ENCODE results near the gene NFX1. TPM values are rescaled to one million over a fixed set of nuclear protein-coding genes. Genes with fewer than 3 reads are reported as not detected.
"Not testable (repeated sequence)": the region's sequence is repeated elsewhere in the genome, so short reads cannot be mapped to it uniquely, and the experiment has no call there.

Gene NFX1
- total RNA-seq, 2 donors from 2014 or later = 32.0 to 56.5 TPM

DNA sequence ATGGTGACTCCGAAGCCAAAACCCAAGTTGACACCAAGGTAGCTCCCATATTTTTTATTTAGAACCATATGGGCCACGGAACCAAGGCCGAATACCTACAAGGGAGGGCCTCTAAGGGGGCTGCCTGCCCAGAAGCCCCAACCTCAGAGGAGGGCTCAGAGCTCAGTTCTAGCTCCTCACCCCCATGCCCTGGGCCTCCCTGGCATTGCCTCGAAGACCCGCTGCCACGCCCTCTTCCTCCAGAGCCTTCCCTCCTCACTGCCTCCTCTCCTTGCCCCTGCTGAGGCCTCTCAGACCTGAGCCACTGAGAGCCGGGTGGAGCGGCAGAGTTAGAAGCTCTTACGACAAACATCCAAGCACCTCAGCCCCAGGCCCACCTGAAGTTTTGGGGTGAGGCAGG, 96.7 kb downstream of the NFX1 start:
- not testable (repeated sequence) for H3K4me3 Mint-ChIP-seq; H3K9me3 Mint-ChIP-seq; ATAC-seq (replicated peaks); H3K4me1 Mint-ChIP-seq; H3K27ac Mint-ChIP-seq; H3K27me3 Mint-ChIP-seq; H3K36me3 Mint-ChIP-seq (ENCODE audit: low read depth)

DNA sequence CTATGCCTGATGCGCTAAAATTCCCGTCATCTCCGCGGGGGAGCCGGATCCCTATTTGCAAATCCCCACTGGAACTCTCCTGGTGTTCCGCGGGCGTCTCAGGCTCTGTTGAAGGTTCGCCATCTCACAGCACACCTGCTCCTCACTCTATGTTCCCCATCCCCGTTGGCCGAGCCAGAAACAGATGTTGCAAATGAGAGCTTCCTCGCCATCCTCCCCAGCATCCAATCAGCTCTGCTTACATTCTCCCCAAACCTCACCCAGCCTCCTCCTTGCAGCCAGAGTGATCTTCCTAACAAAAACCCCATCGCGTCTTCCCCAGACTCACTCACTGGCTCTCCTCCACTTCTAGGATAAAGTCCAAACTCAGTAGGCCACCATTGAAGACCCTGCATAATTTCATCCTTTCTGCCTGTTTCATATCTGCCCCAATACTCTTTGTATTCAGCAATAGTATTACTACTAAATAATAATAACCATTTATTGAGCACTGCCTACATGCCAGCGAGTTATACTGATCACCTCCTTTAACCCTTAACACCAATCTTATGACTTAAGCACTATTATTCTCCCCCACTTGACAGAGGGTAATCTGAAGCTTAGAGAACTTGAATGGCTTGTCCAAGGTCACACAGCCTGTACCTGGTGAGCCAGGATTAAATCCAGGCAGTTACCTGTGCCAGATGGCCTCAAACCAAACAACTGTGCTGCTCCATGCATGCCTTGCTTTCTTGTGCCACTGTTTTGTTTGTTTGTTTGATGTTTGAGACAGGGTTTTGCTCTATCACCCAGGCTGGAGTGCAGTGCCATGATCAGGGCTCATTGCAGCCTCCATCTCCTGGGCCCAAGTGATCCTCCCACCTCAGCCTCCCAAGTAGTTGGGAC, 98.0 kb downstream of the NFX1 start:
- Mint-ChIP-seq H3K27me3 (peaks cover 4% of the 10 kb centered on the region), H3K4me3 (no peak overlapping the region), H3K9me3 (no peaks in the 10 kb centered on the region), H3K4me1 (no peaks in the 10 kb centered on the region), H3K36me3 (ENCODE audit: low read depth) (no peaks in the 10 kb centered on the region), H3K27ac (no peak overlapping the region)
- no peak for ATAC-seq (replicated peaks)

DNA sequence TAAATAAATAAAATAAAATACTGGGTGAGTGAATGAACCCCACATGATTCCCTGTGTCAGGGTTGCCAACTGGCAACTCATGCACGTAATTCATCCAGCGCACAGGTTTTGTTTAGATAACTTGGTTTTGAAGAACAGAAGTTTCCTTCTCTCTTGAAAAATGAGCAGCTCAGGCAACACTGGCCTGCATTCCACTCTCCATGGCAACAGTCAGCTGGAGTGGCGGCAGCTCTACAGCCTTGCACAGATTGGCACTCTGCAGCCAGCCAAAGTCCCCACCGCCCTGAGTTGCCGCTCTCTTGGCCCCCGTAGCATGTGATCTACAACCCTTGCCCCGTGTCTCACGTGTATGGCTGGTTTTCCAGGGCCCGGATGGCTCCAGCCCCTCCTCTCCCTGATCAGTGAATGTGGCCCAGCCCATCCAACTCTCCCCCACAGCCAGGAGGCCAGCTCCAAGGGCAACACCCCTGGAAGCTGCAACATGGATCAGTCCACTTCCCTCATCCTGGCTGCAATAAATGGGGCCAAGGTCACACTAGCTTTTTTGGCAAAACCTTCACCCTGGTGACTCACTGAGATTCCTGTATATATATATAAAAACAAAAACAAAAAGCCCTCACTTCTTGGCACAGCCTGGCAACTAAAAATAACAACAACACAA, 100.9 kb downstream of the NFX1 start:
- not testable (repeated sequence) for H3K27me3 Mint-ChIP-seq; ATAC-seq (replicated peaks); H3K27ac Mint-ChIP-seq; H3K4me3 Mint-ChIP-seq; H3K9me3 Mint-ChIP-seq; H3K36me3 Mint-ChIP-seq (ENCODE audit: low read depth); H3K4me1 Mint-ChIP-seq

DNA sequence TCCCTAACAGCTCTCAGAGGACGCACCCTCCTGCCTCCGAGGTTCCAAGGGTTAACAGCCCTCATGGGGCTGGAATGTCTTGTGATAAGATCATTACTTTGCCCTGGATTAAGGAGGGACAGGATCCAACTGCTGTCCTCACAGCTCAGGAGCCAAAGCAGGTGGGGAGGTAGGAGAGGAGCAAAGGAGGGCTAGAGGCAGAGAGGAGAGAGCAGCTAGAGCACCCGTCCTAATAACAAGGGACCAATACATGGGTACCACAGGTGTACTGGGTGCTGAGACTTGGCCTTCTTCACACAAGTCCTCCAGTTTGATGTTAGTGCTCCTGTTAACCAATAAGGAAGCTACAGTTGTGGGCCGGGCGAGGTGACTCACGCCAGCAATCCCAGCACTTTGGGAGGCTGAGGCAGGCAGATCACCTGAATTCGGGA, 102.3 kb downstream of the NFX1 start:
- not testable (repeated sequence) for ATAC-seq (replicated peaks); H3K27me3 Mint-ChIP-seq; H3K4me1 Mint-ChIP-seq; H3K4me3 Mint-ChIP-seq; H3K36me3 Mint-ChIP-seq (ENCODE audit: low read depth); H3K27ac Mint-ChIP-seq; H3K9me3 Mint-ChIP-seq

DNA sequence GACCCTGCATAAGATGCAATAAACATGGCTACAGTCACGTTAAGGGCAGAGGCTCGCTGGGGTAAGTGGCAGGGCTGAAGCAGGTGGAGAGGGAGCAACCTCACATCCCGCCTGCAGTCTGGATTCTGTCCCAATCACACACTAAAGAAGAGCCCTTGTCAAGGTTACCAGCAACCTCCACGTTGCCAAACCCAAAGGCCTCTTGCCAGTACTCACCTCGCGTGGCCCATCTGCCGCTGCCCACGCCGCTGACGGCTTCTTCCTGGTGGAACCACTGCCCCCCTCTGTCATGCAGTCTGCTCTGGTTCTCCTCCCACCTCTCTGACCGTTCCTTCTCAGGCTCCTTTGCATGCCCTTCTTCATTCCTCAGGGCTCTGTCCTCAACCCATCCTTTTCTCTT, 103.3 kb downstream of the NFX1 start:
- Mint-ChIP-seq H3K4me3 (no peak overlapping the region), H3K27ac (no peak overlapping the region), H3K9me3 (no peaks in the 10 kb centered on the region)

DNA sequence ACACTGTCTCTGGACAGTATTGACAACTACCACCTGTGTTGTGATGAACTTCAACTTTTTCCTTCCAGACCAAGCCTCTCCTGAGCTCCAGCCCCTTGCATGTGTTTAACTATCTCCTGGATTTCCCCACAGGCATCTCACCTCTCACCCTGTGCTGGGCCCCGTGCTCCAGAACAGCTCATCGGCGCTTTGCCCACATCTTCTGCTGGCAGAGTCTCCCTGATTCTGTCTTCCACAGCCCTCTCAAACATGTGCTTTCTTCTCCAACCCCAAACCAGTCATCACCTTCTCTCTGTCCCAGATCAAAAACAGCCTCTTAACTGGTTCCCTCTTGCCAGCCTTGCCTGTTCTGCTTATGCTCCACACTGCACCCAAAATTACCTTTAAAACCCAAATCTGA, 103.7 kb downstream of the NFX1 start:
- H3K9me3 Mint-ChIP-seq; ATAC-seq (replicated peaks); H3K4me1 Mint-ChIP-seq; H3K27me3 Mint-ChIP-seq; H3K36me3 Mint-ChIP-seq (ENCODE audit: low read depth); H3K27ac Mint-ChIP-seq; H3K4me3 Mint-ChIP-seq: not testable (repeated sequence)

More for the DNA sequence above, 103.3 kb downstream of the NFX1 start:
- no peaks in the 10 kb centered on the region for H3K27me3 Mint-ChIP-seq
- H3K36me3 Mint-ChIP-seq (ENCODE audit: low read depth) = no peaks in the 10 kb centered on the region
- H3K4me1 Mint-ChIP-seq = peaks cover 4% of the 10 kb centered on the region
- ATAC-seq (replicated peaks) = no peak

DNA sequence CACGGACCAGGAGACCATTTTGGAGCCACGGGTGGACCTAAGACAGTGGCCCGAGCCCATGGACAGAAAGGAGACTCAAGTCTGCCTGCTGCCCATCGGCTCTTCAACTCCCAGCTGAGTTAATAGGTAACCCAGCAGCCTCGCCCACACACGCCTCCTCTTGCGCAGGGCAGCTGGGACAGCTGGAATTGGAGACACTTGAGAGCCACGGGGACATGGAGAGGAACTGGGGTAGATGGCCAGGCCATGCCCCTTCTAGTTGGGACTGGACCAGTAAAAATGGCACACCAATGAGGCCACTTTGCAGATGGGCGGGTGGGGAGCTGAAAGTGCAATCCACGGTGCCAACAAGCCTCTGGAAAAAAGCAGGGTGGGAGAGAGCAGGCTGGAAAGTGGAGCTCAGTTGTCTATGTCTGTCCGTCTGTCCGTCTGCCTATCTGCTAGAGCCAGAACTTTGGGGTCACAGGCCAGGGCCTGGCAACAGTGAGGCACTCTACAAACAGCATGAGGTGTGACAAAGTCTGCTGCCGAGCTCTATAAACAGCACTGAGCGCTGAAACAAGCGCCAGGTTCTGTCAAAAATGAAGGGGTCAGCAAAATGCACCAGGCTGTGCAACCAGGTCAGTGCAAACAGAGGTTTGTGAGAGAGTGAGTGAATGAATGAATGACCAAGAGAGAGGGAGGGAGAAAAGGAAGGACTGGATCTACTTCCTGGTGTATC, 105.0 kb downstream of the NFX1 start:
- peak overlapping the region; percentile 45 for H3K27ac Mint-ChIP-seq

DNA sequence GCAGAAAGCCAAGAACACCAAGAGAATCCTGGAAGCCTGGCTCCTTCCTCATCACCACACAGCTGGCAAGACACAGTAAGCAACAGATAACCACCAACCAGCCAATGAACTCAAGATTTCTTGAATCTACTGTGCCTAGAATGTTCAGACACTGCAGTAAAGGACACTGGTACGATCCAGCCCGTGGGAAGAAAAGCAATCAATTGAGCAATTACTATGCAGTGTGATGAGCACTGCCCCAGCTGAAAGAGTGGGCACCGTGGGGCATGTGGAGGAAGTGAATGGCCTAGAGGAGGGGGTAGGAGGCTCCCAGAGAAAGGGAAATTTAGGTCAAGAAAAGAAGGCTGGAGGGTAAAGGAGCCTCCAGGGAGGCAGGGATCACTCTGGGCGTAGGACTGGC, 107.5 kb downstream of the NFX1 start:
- not testable (repeated sequence) for H3K4me1 Mint-ChIP-seq; H3K36me3 Mint-ChIP-seq (ENCODE audit: low read depth); H3K9me3 Mint-ChIP-seq; H3K27ac Mint-ChIP-seq; H3K27me3 Mint-ChIP-seq; H3K4me3 Mint-ChIP-seq; ATAC-seq (replicated peaks)

More for the DNA sequence above, 105.0 kb downstream of the NFX1 start:
- not testable (repeated sequence) for H3K27me3 Mint-ChIP-seq; H3K36me3 Mint-ChIP-seq (ENCODE audit: low read depth); H3K4me1 Mint-ChIP-seq; H3K4me3 Mint-ChIP-seq; ATAC-seq (replicated peaks); H3K9me3 Mint-ChIP-seq

DNA sequence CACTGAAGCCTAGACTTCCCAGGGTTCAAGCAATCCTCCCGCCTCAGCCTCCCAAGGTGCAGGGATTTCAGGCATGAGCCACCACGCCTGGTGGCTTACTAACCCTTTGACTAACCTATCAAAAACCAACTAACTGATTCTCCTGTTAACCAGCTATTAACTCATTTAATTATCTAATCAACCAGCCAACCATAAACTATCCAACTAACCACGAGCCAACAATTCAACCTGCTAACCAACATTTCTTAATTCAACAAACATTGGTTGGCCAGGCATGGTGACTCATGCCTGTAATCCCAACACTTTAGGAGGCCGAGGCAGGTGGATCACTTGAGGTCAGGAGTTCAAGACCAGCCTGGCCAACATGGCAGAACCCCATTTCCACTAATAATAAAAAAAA, 108.7 kb downstream of the NFX1 start:
- H3K4me1 Mint-ChIP-seq; H3K36me3 Mint-ChIP-seq (ENCODE audit: low read depth); ATAC-seq (replicated peaks); H3K9me3 Mint-ChIP-seq; H3K4me3 Mint-ChIP-seq; H3K27me3 Mint-ChIP-seq: not testable (repeated sequence)
- peak overlapping the region; percentile 28 for H3K27ac Mint-ChIP-seq

DNA sequence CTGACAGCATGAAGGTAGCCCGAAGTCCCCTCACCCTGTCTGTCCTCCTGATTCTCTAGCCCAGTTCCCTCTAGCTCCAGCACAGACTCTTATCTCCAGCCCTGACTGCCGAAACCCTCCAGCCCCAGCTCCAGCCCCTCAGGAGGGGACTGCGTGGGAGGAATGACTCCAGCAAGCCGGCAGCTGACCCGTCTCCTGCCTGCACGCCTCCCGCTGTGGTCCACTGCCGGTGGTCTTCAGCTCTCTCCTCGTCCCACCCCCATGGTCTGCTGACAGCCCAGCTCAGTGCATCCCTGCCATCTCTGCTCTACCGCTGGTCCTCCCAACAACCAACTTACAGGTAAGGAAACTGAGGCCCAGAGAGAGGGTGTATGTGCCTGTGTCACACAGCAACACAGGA, 111.5 kb downstream of the NFX1 start:
- ATAC-seq (replicated peaks); H3K4me3 Mint-ChIP-seq; H3K27me3 Mint-ChIP-seq; H3K9me3 Mint-ChIP-seq; H3K4me1 Mint-ChIP-seq; H3K36me3 Mint-ChIP-seq (ENCODE audit: low read depth): not testable (repeated sequence)
- peak overlapping the region; percentile 23 for H3K27ac Mint-ChIP-seq

DNA sequence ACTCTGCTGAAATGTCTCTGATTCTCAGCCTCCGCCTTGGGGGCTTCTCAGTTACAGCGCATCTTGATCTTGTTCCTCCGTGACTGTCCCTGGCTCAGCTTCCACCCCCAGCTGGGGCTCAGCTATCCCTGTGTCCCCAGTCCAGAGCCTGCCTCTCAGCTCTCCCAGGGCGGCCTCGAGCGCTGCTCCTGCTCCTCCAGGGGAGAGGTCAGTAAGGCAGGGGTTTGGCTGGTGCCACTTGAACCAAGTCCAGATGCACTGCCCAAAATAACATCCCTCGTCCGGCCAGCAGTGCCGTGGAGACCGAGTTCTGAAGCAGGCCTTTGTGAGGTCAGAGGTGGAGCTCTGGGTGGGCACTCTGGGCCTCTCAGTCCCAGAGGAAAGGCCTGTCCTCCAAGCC, 112.1 kb downstream of the NFX1 start, which contains the start of gene AQP7:
Gene AQP7, minus strand, starts transcription at position 198 of the 400 bp plus-strand sequence. CDS start 1,306 bp downstream, outside the sequence.
- peak within 1 kb of the TSS; percentile 23 for H3K27ac Mint-ChIP-seq
- not testable (repeated sequence) for H3K9me3 Mint-ChIP-seq; H3K4me3 Mint-ChIP-seq; H3K27me3 Mint-ChIP-seq; ATAC-seq (replicated peaks); H3K4me1 Mint-ChIP-seq; H3K36me3 Mint-ChIP-seq (ENCODE audit: low read depth)

DNA sequence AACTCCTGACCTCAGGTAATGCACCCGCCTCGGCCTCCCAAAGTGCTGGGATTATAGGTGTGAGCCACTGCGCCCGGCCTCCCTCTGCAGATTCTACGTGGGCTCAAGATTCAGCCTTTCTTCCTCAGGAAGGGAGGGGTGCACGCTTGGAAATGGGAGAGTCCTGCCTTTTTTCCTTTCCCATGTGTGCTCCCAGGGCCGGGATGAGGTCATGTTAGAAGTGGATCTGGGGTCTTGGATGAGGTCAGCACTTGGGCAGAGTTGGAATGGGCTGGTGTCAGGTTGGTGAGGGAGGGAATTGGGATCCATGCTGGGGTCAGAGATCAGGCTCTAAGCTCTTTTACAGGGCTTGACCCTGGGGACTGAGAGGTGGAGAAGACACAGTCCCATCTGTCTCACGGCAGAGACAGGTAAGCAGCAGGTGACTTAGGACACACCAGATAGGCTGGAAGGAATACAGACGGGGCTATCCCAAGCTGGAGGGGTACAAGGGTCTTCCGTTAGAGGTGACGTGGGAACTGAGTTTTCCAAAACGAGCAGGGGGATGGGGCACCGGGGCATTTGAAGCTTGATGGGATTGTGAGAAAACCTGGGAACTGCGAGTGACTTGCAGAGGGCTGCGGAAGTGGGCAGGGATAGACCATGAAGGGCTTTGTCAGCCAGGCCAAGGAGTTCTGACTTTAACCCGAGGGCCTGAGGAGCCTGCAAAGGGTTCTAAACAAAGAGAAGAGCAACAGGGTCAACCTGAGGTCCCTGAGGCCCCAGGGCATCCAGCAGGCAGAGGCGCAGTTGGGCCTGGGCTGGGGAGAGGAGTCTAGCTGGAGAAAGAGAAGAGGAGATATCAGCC, 113.8 kb downstream of the NFX1 start:
- H3K9me3 Mint-ChIP-seq = no peaks in the 10 kb centered on the region
- no peaks in the 10 kb centered on the region for H3K36me3 Mint-ChIP-seq (ENCODE audit: low read depth)
- peak overlapping the region; percentile 3 for H3K27ac Mint-ChIP-seq
- no peak overlapping the region for H3K4me3 Mint-ChIP-seq
- H3K4me1 Mint-ChIP-seq = peaks cover 5% of the 10 kb centered on the region
- no peaks in the 10 kb centered on the region for H3K27me3 Mint-ChIP-seq
- no peak for ATAC-seq (replicated peaks)

DNA sequence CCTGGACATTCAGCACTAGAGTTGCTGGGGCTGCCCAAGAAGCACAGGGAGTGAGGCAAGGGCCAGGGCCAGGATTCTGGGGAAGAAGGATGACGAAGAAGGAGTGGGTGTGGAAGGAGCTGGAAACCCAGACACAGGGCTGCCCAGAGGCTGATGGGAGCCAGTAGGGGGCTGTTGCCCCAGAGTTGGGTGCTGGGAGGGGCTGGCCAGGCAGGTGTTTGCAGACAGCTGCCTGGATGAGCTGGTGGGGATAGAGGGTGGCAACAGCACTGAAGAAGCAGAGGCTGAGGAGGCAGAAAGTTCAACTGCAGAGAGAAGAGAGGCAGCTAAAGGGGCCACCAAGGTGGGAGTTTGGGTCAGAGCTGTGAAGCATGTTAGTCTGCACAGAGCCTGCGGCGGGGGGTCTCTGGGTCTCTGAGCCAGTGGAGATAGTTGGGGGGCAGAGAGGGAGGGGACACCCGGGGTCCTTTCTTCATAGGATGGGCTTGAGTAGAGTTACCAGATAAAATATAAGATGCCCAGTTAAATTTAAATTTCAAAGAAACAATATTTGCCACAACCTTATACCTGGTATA, 114.6 kb downstream of the NFX1 start:
- Mint-ChIP-seq H3K4me1 (peaks cover 5% of the 10 kb centered on the region), H3K9me3 (no peaks in the 10 kb centered on the region), H3K4me3 (no peak overlapping the region), H3K27me3 (no peaks in the 10 kb centered on the region), H3K36me3 (ENCODE audit: low read depth) (no peaks in the 10 kb centered on the region), H3K27ac (peak overlapping the region; percentile 3)
- ATAC-seq (replicated peaks) = no peak

DNA sequence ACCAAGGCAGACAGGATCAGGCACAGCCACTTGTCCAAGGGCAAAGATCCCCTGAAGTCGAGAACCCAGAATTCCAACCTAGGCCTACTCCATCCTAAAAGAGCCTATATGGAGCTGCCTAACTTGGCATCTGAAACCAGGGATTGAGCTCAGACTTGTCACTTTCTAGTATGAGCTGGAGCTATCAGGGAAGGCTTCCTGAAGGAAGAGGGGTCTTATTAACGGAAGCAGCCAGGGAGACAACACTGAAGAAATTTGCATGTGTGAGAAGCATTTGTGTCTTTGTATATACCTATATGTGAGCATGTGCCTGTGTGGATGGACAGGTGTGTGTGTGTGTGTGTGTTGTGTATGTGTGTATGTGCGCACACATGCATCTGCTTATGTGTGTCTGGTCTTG, 116.7 kb downstream of the NFX1 start:
- H3K9me3 Mint-ChIP-seq = no peaks in the 10 kb centered on the region
- H3K4me3 Mint-ChIP-seq = no peak overlapping the region
- H3K4me1 Mint-ChIP-seq = peaks cover 5% of the 10 kb centered on the region
- no peaks in the 10 kb centered on the region for H3K27me3 Mint-ChIP-seq
- ATAC-seq (replicated peaks) = no peak
- no peak overlapping the region for H3K27ac Mint-ChIP-seq
- no peaks in the 10 kb centered on the region for H3K36me3 Mint-ChIP-seq (ENCODE audit: low read depth)

Measured in activated T-helper 17 cell treated with anti-CD3 and anti-CD28 coated beads, Interleukin-2, amount 50 U/mL, for 72 hours (primary cell).